Measurements from ENCODE around the gene MRPL20. TPM values are rescaled to one million over a fixed set of nuclear protein-coding genes. Genes with fewer than 3 reads are reported as not detected.
"Not testable (repeated sequence)": the region's sequence is repeated elsewhere in the genome, so short reads cannot be mapped to it uniquely, and the experiment has no call there.

Gene MRPL20
- total RNA-seq, 1 donor from 2014 or later, result 135 TPM

DNA sequence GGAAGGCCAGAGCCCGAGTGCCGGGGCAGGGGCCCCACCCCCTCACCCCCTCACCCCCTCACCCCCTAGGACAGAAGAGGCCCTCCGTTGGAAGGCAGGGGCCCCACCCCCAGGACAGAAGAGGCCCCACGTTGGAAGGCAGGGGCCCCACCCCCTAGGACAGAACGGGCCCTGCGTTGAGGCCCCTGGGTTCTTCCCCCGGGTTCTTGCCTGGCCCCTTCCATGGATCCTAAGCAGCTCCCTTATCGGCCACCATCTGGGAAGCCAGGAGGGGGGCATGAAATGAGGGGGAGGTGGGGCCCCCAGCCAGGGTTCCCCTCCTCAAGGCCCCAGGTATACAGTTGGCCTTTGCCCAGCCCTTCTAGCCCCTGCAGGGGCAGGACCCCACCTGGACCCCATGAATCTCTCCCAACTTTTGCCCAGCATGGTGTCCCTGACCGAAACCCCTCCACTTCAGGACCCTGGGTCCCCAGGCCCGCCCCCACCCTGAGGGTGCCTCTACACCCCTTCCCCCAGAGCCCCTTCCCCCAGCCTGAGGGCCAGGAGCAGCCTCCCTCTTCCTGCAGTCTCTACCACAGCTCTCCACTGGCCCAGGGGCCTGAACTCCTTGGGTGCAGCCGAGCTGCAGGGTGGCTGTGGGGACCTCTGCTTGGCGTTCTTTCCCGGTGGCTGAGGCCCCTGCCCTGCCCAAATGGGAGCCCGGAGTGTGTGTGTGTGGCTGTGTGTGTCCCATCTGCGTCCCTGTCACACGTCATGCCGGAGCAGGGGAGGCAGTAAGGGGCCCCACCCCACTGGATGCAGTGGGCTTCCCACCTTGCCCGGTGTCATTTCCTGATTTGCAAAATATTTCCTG is 24.1 kb upstream of the MRPL20 start:
- Histone ChIP-seq H3K4me1 (peaks cover 79% of the 10 kb centered on the region), H3K27me3 (ENCODE audit: low read depth) (peaks cover 49% of the 10 kb centered on the region), H3K27ac (replicated peaks) (peak overlapping the region; percentile 97), H3K36me3 (no peaks in the 10 kb centered on the region), H3K9me3 (replicated peaks) (no peaks in the 10 kb centered on the region), H3K4me3 (peak overlapping the region; percentile 42)
- intact Hi-C loops (cut with micrococcal nuclease), result no loop called here
- DNase-seq, result no peak
- TF ChIP-seq CTCF (IDR thresholded peaks at IDR 0.05; ENCODE audit: borderline replicate concordance), result no peak

GRCh38 chr1:1430114-1430982 is 23.3 kb upstream of the MRPL20 start:
- Histone ChIP-seq H3K27ac (replicated peaks) (peak overlapping the region; percentile 97), H3K36me3 (no peaks in the 10 kb centered on the region), H3K27me3 (ENCODE audit: low read depth) (peaks cover 54% of the 10 kb centered on the region), H3K9me3 (replicated peaks) (no peaks in the 10 kb centered on the region), H3K4me1 (peaks cover 73% of the 10 kb centered on the region), H3K4me3 (peak overlapping the region; percentile 42)
- peak; percentile 52 for TF ChIP-seq CTCF (IDR thresholded peaks at IDR 0.05; ENCODE audit: borderline replicate concordance)
- intact Hi-C loops (cut with micrococcal nuclease), result no loop called here
- peak; percentile 87 for DNase-seq

GRCh38 chr1:1429671-1430073 is 22.6 kb upstream of the MRPL20 start:
- intact Hi-C loops (cut with micrococcal nuclease), result no loop called here

DNA sequence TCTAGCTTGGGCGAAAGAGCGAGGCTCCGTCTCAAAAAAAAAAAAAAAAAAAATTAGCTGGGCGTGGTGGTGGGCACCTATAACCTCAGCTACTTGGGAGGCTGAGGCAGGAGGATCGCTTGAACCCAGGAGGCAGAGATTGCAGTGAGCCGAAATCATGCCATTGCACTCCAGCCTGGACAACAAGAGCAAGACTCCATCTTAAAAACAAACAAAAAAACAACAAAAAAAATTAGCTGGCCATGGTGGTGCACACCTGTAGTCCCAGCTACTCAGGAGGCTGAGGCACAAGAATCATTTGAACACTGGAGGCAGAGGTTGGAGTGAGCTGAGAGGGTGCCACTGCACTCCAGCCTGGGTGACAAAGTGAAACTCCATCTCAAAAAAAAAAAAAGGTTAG is 21.9 kb upstream of the MRPL20 start:
- H3K36me3 ChIP-seq; H3K4me3 ChIP-seq; DNase-seq; intact Hi-C loops (cut with micrococcal nuclease); H3K9me3 ChIP-seq (replicated peaks): not testable (repeated sequence)
- Histone ChIP-seq H3K27me3 (ENCODE audit: low read depth) (peaks cover 40% of the 10 kb centered on the region), H3K27ac (replicated peaks) (peak overlapping the region; percentile 97), H3K4me1 (peaks cover 59% of the 10 kb centered on the region)

More at GRCh38 chr1:1429671-1430073, 22.6 kb upstream of the MRPL20 start:
- no peak for TF ChIP-seq CTCF (IDR thresholded peaks at IDR 0.05; ENCODE audit: borderline replicate concordance)
- H3K9me3 ChIP-seq (replicated peaks), result no peaks in the 10 kb centered on the region
- H3K27ac ChIP-seq (replicated peaks), result peak overlapping the region; percentile 97
- DNase-seq, result no peak
- H3K4me1 ChIP-seq, result peaks cover 66% of the 10 kb centered on the region
- peaks cover 47% of the 10 kb centered on the region for H3K27me3 ChIP-seq (ENCODE audit: low read depth)
- no peaks in the 10 kb centered on the region for H3K36me3 ChIP-seq
- peak overlapping the region; percentile 42 for H3K4me3 ChIP-seq

DNA sequence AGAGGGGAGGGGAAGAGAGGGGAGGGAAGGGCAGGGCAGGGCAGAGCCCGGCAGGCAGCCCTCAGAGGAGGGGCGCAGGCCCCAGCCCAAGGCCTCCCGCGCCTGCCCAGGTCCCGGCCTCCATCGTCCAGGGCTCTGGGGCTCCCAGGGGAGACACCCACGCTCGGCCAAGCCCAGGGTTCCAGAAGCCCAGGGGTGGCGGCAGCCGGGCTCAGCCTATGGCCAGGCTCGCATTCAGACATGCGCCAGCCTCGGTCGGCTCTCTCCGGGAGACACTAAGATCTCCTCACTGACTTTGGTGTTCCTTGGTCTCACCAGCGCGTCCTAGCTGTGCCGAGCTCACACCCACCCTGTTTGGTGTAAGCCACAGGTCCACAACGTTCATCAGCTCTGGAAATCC is 21.1 kb upstream of the MRPL20 start:
- intact Hi-C loops (cut with micrococcal nuclease), result no loop called here
- H3K9me3 ChIP-seq (replicated peaks), result no peaks in the 10 kb centered on the region
- no peak for TF ChIP-seq CTCF (IDR thresholded peaks at IDR 0.05; ENCODE audit: borderline replicate concordance)
- peak overlapping the region; percentile 97 for H3K27ac ChIP-seq (replicated peaks)
- H3K4me3 ChIP-seq, result no peak overlapping the region
- DNase-seq, result no peak
- peaks cover 51% of the 10 kb centered on the region for H3K4me1 ChIP-seq
- no peaks in the 10 kb centered on the region for H3K36me3 ChIP-seq
- peaks cover 33% of the 10 kb centered on the region for H3K27me3 ChIP-seq (ENCODE audit: low read depth)
